Stomach (tissue), 9 donors: ENCODE data around the gene HCN2. TPM values are rescaled to one million over a fixed set of nuclear protein-coding genes. Genes with fewer than 3 reads are reported as not detected.

ENCODE experiments used
- DNase-seq, 2 donors: peaks; one replicate each; pipeline versions ENCODE4 v3.0.0 to v3.0.0-alpha.2; 2013 to 2019
- H3K27ac ChIP-seq, 5 donors: fragments of 200-600 bp in 4 of 5; sonication (generic) in 4 of 5; one replicate each; pipeline ENCODE4 v1.5.1; 2013 to 2019; ENCODE audit warnings: mild to moderate bottlenecking in 1 of 5, moderate library complexity in 1 of 5
- H3K27me3 ChIP-seq, 3 donors: fragments of 200-600 bp; sonication (generic); one replicate each; pipeline ENCODE4 v1.5.1; 2017 to 2019; ENCODE audit warnings: mixed run types in 1 of 3
- H3K36me3 ChIP-seq, 4 donors: fragments of 200-600 bp; sonication (generic); 1 replicate in 3 of 4; 2 replicates in 1 of 4; pipeline ENCODE4 v1.5.1; 2016 to 2019
- H3K4me1 ChIP-seq, 4 donors: fragments of 200-600 bp; sonication (generic); one replicate each; pipeline ENCODE4 v1.5.1; 2016 to 2019
- H3K4me3 ChIP-seq, 4 donors: fragments of 200-600 bp; sonication (generic) in 3 of 4; one replicate each; pipeline ENCODE4 v1.5.1; 2016 to 2019; ENCODE audit warnings: mild to moderate bottlenecking in 1 of 4
- H3K9me3 ChIP-seq, 4 donors: fragments of 200-600 bp; sonication (generic); one replicate each; pipeline ENCODE4 v1.5.1; 2016 to 2019
- EP300 ChIP-seq: sonication (generic); formaldehyde crosslinking; IDR thresholded peaks from one replicate; pipeline ENCODE4 v1.6.1; 2017; ENCODE audit warnings: antibody characterized with exemption
- POLR2A ChIP-seq, 4 donors: fragments of 450-650 bp; IDR thresholded peaks; one replicate each; pipeline ENCODE4 v1.6.1; 2016; ENCODE audit warnings: antibody characterized with exemption in 4 of 4, control low read depth in 2 of 4, mild to moderate bottlenecking in 1 of 4, moderate library complexity in 1 of 4
- POLR2AphosphoS5 ChIP-seq, 3 donors: sonication (generic); formaldehyde crosslinking; IDR thresholded peaks; one replicate each; pipeline ENCODE4 v1.6.1; 2016; ENCODE audit warnings: antibody characterized with exemption in 3 of 3
- WGBS, 5 donors: extraction: QIAGEN DNeasy Blood & Tissue Kit in 3 of 5; methylation state at CpG; one replicate each; pipeline versions ENCODE4 v1.1.5 to v1.1.7; 2013 to 2018; 5-methylcytosine and 5-hydroxymethylcytosine counted together
- intact Hi-C: fragments of 100-400 bp; cut with DNase I; formaldehyde crosslinking; loops from one replicate; pipeline ENCODE4 v1.15.1; 2023; ENCODE audit warnings: low total_unique reads
- polyA plus RNA-seq, 3 donors: library from polyadenylated mRNA; stranded (reverse); fragments of 200-250 nt; gene quantifications; one replicate each; pipeline ENCODE4 v1.2.3, GENCODE V29; 2013
- total RNA-seq, 5 donors: library from RNA; depleted of rRNA; stranded (reverse); fragments of >200 nt; gene quantifications; one replicate each; pipeline versions ENCODE4 v1.1.0 to v1.2.3, GENCODE V29; 2014 to 2016
- TF ChIP-seq, protein P1 (sequence below), 7 experiments: fragments of 450-650 bp in 4 of 7; fragments of 200-600 bp in 3 of 7; sonication (generic) in 3 of 7; IDR thresholded peaks; one replicate each; pipeline ENCODE4 v1.5.1; 2016 to 2019; ENCODE audit warnings: antibody characterized with exemption in 7 of 7, control low read depth in 2 of 7, mild to moderate bottlenecking in 1 of 7
- donor health status: healthy with polysubstance abuse.
- donor health status: Bipolar disorder and iron deficiency.
- donor health status: healthy.

HCN2 gene
- total and polyA plus RNA-seq, 8 donors, result 0.10 to 0.18 (median 0.15) TPM; not detected in 5

GRCh38 chr19:622666-623065, 33.0 kb downstream of the HCN2 start:
- 93 to 96% (median 95%) methylated on average over 24 to 37 of the region's 37 CpGs for WGBS, 5 donors
- Histone ChIP-seq H3K4me1 (no peaks in the 10 kb centered on the region), H3K36me3 (peaks cover 43 to 98% (median 95%) of the 10 kb centered on the region in 4 donors), H3K9me3 (no peaks in the 10 kb centered on the region), H3K4me3 (no peak overlapping the region), H3K27ac (no peak overlapping the region), H3K27me3 (no peaks in the 10 kb centered on the region)
- DNase-seq, result no peak
- TF ChIP-seq, protein P1, sequence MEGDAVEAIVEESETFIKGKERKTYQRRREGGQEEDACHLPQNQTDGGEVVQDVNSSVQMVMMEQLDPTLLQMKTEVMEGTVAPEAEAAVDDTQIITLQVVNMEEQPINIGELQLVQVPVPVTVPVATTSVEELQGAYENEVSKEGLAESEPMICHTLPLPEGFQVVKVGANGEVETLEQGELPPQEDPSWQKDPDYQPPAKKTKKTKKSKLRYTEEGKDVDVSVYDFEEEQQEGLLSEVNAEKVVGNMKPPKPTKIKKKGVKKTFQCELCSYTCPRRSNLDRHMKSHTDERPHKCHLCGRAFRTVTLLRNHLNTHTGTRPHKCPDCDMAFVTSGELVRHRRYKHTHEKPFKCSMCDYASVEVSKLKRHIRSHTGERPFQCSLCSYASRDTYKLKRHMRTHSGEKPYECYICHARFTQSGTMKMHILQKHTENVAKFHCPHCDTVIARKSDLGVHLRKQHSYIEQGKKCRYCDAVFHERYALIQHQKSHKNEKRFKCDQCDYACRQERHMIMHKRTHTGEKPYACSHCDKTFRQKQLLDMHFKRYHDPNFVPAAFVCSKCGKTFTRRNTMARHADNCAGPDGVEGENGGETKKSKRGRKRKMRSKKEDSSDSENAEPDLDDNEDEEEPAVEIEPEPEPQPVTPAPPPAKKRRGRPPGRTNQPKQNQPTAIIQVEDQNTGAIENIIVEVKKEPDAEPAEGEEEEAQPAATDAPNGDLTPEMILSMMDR (IDR thresholded peaks at IDR 0.05), result no peak
- TF ChIP-seq EP300 (no peak), POLR2AphosphoS5 (IDR thresholded peaks at IDR 0.05) (no peak), POLR2A (IDR thresholded peaks at IDR 0.05) (no peak)
- intact Hi-C loops, result no loop called here

DNA sequence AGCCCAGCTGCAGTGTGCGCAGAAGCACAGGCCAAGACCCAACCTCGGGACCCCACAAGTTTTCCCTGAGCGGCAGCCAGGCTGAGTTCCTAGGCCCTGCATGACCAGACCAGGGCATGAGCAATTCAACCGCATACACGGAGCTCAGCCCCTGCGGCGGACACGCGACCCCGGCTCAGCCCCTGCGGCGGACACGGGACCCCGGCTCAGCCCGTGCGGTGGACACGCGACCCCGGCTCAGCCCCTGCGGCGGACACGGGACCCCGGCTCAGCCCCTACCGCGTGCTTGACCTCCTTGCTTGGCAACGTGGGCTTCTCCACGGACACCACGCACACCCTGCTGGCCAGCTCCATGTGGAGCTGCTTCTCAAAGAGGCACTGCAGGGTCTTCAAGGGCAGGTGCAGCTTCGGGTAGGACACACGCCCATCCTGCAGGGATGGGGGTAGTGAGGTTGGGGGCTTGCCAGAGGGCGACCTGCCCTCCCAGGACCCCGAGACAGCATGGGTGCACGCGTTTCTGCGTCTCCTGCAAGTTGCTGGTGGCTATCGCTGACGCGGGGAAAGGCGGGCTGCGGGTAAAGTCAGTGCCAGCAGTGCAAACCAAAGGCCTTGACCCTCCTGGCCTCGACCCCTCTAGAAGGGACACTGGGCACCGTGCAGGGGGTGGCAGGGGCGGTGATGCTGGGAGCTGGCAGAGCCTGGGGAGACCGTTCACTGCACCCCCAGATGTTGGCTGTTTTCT, 33.7 kb downstream of the HCN2 start:
- TF ChIP-seq POLR2AphosphoS5 (IDR thresholded peaks at IDR 0.05), result no peak
- TF ChIP-seq, protein P1 (IDR thresholded peaks at IDR 0.05), result no peak
- intact Hi-C loops, result no loop called here
- Histone ChIP-seq H3K36me3 (peaks cover 38 to 98% (median 95%) of the 10 kb centered on the region in 4 donors), H3K27me3 (no peaks in the 10 kb centered on the region), H3K27ac (no peak overlapping the region), H3K4me3 (no peak overlapping the region), H3K4me1 (no peaks in the 10 kb centered on the region), H3K9me3 (no peaks in the 10 kb centered on the region)
- WGBS, 5 donors, result 90 to 95% (median 94%) methylated on average over 39 to 44 of the region's 44 CpGs
- DNase-seq, result no peak

- intact Hi-C loops, result no loop called here
- Histone ChIP-seq H3K4me3 (no peak overlapping the region), H3K9me3 (no peaks in the 10 kb centered on the region), H3K27ac (no peak overlapping the region), H3K36me3 (peaks cover 31 to 98% (median 95%) of the 10 kb centered on the region in 4 donors), H3K4me1 (peaks cover 0 to 1% (median 0%) of the 10 kb centered on the region in 4 donors), H3K27me3 (no peaks in the 10 kb centered on the region)
- no peak for DNase-seq
- WGBS, 5 donors, result 81 to 86% (median 84%) methylated on average over 24 of the region's 24 CpGs
- TF ChIP-seq, protein P1 (IDR thresholded peaks at IDR 0.05), result no peak
- TF ChIP-seq EP300, result no peak
- TF ChIP-seq POLR2AphosphoS5 (IDR thresholded peaks at IDR 0.05), result no peak
- no peak for TF ChIP-seq POLR2A (IDR thresholded peaks at IDR 0.05)
Observed at GRCh38 chr19:623974-624373, 34.3 kb downstream of the HCN2 start.

DNA sequence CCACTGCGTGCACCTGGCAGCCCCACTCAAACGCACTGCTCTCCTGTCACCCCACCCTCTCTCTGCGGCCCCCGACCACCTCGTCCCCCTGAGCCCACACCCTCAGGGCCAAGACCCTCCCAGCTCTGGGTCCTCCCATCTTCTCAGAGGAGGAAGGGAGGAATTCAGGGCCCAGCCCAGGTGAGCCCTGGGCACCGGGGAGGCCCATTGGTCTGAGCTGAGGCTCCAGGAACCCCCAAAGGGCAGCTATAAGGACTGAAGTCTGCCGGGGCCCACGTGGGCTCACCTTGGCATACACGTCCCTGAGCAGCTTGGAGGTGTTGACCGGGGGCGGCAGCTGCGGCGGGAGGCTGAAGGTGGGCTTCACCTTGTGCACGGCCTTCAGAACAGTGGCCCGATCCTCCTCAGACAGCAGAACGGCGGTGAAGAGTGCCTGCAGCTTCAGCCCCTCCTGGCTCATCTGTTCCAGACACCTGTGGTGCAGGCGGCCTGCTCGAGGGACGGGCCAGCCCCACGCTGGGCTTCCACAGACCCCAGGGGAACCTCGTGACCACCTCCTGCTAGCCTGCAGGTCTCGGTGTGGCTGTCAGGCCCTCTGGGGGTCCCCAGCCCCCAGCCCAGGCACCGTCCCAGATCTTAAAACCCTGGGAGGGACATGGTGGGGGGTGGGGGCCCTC, 34.9 kb downstream of the HCN2 start:
- intact Hi-C loops, result no loop called here
- DNase-seq, result no peak
- Histone ChIP-seq H3K4me3 (no peak overlapping the region), H3K4me1 (peaks cover 0 to 7% (median 2%) of the 10 kb centered on the region in 4 donors), H3K36me3 (peaks cover 30 to 98% (median 95%) of the 10 kb centered on the region in 4 donors), H3K27me3 (no peaks in the 10 kb centered on the region), H3K27ac (no peak overlapping the region), H3K9me3 (no peaks in the 10 kb centered on the region)
- 89 to 95% (median 95%) methylated on average over 15 to 24 of the region's 24 CpGs for WGBS, 5 donors
- TF ChIP-seq POLR2A (IDR thresholded peaks at IDR 0.05) (no peak), POLR2AphosphoS5 (IDR thresholded peaks at IDR 0.05) (no peak), EP300 (no peak)
- TF ChIP-seq, protein P1 (IDR thresholded peaks at IDR 0.05), result no peak
